K562 (cell line): Measurements from ENCODE around the gene C20orf96. TPM values are rescaled to one million over a fixed set of nuclear protein-coding genes. Genes with fewer than 3 reads are reported as not detected.

Experiments used
- CBX1 ChIP-seq: sonication (generic); IDR thresholded peaks from 2 replicates; pipeline ENCODE4 v1.6.1; 2016; ENCODE audit warnings: antibody characterized with exemption, low read depth, mild to moderate bottlenecking
- IRF2 ChIP-seq: sonication (generic); formaldehyde crosslinking; IDR thresholded peaks from 2 replicates; pipeline ENCODE4 v1.8.1; 2022; ENCODE audit warnings: mild to moderate bottlenecking, missing genetic modification reagents
- JUND ChIP-seq, 2 experiments: IDR thresholded peaks; 2 replicates in 1 of 2; 3 replicates in 1 of 2; pipeline ENCODE4 v1.6.1; 2011; ENCODE audit warnings: borderline replicate concordance in 2 of 2, low read depth in 2 of 2, low read length in 2 of 2, improper control_type of control experiment in 1 of 2, missing biosample characterization in 1 of 2, missing genetic modification characterization in 1 of 2, missing genetic modification reagents in 1 of 2
- LEF1 ChIP-seq: fragments of 450-650 bp; IDR thresholded peaks from 2 replicates; pipeline ENCODE4 v1.6.1; 2016; ENCODE audit warnings: mild to moderate bottlenecking
- MCM5 ChIP-seq: fragments of 450-650 bp; IDR thresholded peaks from 2 replicates; pipeline ENCODE4 v1.6.1; 2016; ENCODE audit warnings: low read depth
- SMARCC2 ChIP-seq: fragments of 450-650 bp; IDR thresholded peaks from 2 replicates; pipeline ENCODE4 v1.6.1; 2017; ENCODE audit warnings: antibody characterized with exemption, moderate library complexity, mild to moderate bottlenecking, low read depth
- STAT5B ChIP-seq: fragments of 250-450 bp; sonication (Bioruptor Pico); IDR thresholded peaks from 2 replicates; pipeline ENCODE4 v1.8.0; 2021; ENCODE audit warnings: mild to moderate bottlenecking, inconsistent platforms
- TRIM24 ChIP-seq, 2 experiments: fragments of 450-650 bp; IDR thresholded peaks; 2 replicates each; pipeline ENCODE4 v1.6.1; 2016
- XRCC5 ChIP-seq: fragments of 200-400 bp; formaldehyde crosslinking; IDR thresholded peaks from 2 replicates; pipeline ENCODE4 v1.6.1; 2017; ENCODE audit warnings: low read depth, mild to moderate bottlenecking, low read length
- ZBTB8A ChIP-seq: fragments of 450-650 bp; IDR thresholded peaks from 2 replicates; pipeline ENCODE4 v1.6.1; 2018; ENCODE audit warnings: mild to moderate bottlenecking, moderate library complexity; ENCODE audit not compliant: partially characterized antibody
- ZNF436 ChIP-seq: fragments of 250-450, 450-650 bp; sonication (Bioruptor Pico); formaldehyde crosslinking; IDR thresholded peaks from 2 replicates; pipeline ENCODE4 v1.7.0; 2020; ENCODE audit warnings: mild to moderate bottlenecking
- ZNF444 ChIP-seq: fragments of 250-450 bp; sonication (Bioruptor Pico); IDR thresholded peaks from 2 replicates; pipeline ENCODE4 v1.4.0; 2020; ENCODE audit warnings: mild to moderate bottlenecking, moderate library complexity
- polyA plus RNA-seq, 8 experiments: library from polyadenylated mRNA; depleted of rRNA in 4 of 8; stranded (reverse) in 5 of 8; unstranded in 3 of 8; fragments of >200 nt; fragmentation: Nextera tagmentation in 2 of 8; fragmentation: Illumina TruSeq in 1 of 8; extraction: Ambion mirVana in 2 of 8; extraction: Trizol in 1 of 8; gene quantifications; 2 replicates each; pipeline versions ENCODE4 v1.2.1 to v1.2.3, GENCODE V29; 2011 to 2014; ENCODE audit warnings: inconsistent platforms in 1 of 8, missing spikeins in 1 of 8
- total RNA-seq, 7 experiments: library from RNA; depleted of rRNA in 6 of 7; stranded (reverse); fragments of >200 nt in 6 of 7; fragmentation: Illumina TruSeq in 2 of 7; extraction: Trizol in 2 of 7; gene quantifications; 2 replicates each; pipeline versions ENCODE4 v1.2.1 to v1.2.3, GENCODE V29; 2011 to 2021; ENCODE audit warnings: low replicate concordance in 1 of 7
- TF ChIP-seq, protein P1 (sequence below): sonication (generic); formaldehyde crosslinking; IDR thresholded peaks from 2 replicates; pipeline ENCODE4 v1.8.0; 2023; ENCODE audit warnings: mild to moderate bottlenecking, missing genetic modification reagents
- TF ChIP-seq, protein P2 (sequence below): sonication (generic); formaldehyde crosslinking; IDR thresholded peaks from 2 replicates; pipeline ENCODE4 v1.8.1; 2022; ENCODE audit warnings: missing genetic modification reagents
- TF ChIP-seq, protein P3 (sequence below): fragments of 250-450 bp; sonication (Bioruptor Pico); IDR thresholded peaks from 2 replicates; pipeline ENCODE4 v1.8.0; 2022; ENCODE audit warnings: inconsistent platforms, mild to moderate bottlenecking, moderate library complexity, borderline replicate concordance
- TF ChIP-seq, protein P4 (sequence below): sonication (generic); formaldehyde crosslinking; IDR thresholded peaks from 2 replicates; pipeline ENCODE4 v1.9.0; 2022; ENCODE audit warnings: mild to moderate bottlenecking, missing genetic modification reagents
- TF ChIP-seq, protein P5 (sequence below), 3 experiments: IDR thresholded peaks in 2 of 3; conservative IDR thresholded peaks in 1 of 3; 2 replicates each; pipeline ENCODE4 v1.5.1; 2011 to 2012; ENCODE audit warnings: low read length in 3 of 3, mild to moderate bottlenecking in 3 of 3, control low read depth in 2 of 3, improper control_type of control experiment in 1 of 3, inconsistent platforms in 1 of 3, low read depth in 1 of 3, mixed read lengths in 1 of 3, moderate library complexity in 1 of 3; ENCODE audit not compliant: insufficient read depth in 2 of 3

Gene C20orf96
- total and polyA plus RNA-seq, 9 of the 15 experiments (the other 6 are each of a cell fraction or from before 2014, with no cell fraction given): 1.7 to 11.7 (median 4.2) TPM

DNA sequence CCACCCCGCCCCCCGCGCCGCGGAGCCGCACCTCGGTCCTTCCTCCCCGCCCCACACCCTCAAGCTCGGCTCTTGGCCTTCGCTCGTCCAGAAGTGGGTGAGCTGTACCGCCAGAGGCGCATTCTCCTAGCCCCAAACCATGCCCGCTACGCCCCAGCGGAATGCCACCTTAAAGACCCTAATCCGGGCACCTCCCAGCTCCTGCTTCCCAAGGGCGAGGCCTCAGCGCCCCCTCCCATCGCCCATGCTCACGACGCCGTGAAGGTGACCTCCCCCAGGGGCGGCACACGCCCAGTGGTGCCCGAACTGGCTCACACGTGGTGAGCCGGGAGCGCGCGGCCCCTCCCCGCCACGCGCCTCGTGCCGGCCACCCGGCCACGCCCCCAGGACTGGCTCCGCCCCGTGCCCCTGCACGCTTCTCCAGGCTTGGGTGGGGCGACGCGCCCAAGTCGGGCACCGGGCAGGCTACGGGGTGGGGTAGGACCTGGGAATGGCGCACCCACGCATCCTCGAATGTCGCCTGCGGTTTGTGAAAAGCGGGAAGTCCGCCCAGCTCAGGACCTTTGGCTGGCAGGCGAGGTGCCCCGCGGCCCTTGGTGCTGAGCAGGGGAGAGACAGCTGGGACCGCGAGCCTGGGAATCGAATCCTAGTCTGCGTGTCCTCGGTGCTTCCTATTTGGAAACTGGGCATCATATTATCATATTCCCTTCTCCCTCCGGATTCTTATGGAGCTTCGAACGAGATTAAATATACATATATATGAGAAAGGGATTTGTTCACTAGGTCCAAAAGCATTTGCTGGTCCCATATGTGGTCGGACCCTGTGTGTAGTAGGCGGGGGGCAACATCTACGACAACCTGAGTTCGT is 33.9 kb upstream of the C20orf96 start (continued):
- TF ChIP-seq, protein P1, sequence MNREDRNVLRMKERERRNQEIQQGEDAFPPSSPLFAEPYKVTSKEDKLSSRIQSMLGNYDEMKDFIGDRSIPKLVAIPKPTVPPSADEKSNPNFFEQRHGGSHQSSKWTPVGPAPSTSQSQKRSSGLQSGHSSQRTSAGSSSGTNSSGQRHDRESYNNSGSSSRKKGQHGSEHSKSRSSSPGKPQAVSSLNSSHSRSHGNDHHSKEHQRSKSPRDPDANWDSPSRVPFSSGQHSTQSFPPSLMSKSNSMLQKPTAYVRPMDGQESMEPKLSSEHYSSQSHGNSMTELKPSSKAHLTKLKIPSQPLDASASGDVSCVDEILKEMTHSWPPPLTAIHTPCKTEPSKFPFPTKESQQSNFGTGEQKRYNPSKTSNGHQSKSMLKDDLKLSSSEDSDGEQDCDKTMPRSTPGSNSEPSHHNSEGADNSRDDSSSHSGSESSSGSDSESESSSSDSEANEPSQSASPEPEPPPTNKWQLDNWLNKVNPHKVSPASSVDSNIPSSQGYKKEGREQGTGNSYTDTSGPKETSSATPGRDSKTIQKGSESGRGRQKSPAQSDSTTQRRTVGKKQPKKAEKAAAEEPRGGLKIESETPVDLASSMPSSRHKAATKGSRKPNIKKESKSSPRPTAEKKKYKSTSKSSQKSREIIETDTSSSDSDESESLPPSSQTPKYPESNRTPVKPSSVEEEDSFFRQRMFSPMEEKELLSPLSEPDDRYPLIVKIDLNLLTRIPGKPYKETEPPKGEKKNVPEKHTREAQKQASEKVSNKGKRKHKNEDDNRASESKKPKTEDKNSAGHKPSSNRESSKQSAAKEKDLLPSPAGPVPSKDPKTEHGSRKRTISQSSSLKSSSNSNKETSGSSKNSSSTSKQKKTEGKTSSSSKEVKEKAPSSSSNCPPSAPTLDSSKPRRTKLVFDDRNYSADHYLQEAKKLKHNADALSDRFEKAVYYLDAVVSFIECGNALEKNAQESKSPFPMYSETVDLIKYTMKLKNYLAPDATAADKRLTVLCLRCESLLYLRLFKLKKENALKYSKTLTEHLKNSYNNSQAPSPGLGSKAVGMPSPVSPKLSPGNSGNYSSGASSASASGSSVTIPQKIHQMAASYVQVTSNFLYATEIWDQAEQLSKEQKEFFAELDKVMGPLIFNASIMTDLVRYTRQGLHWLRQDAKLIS (CRISPR knock-in tag): peak; percentile 48; the same call in 1 of the 2 replicates
- TF ChIP-seq, protein P2, sequence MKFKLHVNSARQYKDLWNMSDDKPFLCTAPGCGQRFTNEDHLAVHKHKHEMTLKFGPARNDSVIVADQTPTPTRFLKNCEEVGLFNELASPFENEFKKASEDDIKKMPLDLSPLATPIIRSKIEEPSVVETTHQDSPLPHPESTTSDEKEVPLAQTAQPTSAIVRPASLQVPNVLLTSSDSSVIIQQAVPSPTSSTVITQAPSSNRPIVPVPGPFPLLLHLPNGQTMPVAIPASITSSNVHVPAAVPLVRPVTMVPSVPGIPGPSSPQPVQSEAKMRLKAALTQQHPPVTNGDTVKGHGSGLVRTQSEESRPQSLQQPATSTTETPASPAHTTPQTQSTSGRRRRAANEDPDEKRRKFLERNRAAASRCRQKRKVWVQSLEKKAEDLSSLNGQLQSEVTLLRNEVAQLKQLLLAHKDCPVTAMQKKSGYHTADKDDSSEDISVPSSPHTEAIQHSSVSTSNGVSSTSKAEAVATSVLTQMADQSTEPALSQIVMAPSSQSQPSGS (CRISPR knock-in tag): 0 out of 2 replicates have a peak, but pooled peaks have one; percentile 58
- TF ChIP-seq LEF1 (peak; percentile 15; the same call in 1 of the 2 replicates), ZNF444 (CRISPR knock-in tag) (no peak), JUND (IDR thresholded peaks at IDR 0.05; ENCODE audit: borderline replicate concordance, low read depth, low read length) (0 out of 2 replicates have a peak, but pooled peaks have one; percentile 27), JUND (tag; IDR thresholded peaks at IDR 0.05; ENCODE audit: borderline replicate concordance, low read depth, low read length) (no peak), MCM5 (no peak), ZBTB8A (no peak), ZNF436 (CRISPR knock-in tag) (no peak), CBX1 (no peak; the same call in 1 of the 2 replicates), IRF2 (CRISPR knock-in tag) (peak; percentile 71; the same call in 1 of the 2 replicates), TRIM24 (IDR thresholded peaks at IDR 0.05) (peak in 1 of 2 experiments; percentile 29; a peak in 1 of 4 replicates), SMARCC2 (no peak), XRCC5 (0 out of 2 replicates have a peak, but pooled peaks have one; percentile 60), STAT5B (CRISPR knock-in tag) (no peak)
- TF ChIP-seq, protein P3, sequence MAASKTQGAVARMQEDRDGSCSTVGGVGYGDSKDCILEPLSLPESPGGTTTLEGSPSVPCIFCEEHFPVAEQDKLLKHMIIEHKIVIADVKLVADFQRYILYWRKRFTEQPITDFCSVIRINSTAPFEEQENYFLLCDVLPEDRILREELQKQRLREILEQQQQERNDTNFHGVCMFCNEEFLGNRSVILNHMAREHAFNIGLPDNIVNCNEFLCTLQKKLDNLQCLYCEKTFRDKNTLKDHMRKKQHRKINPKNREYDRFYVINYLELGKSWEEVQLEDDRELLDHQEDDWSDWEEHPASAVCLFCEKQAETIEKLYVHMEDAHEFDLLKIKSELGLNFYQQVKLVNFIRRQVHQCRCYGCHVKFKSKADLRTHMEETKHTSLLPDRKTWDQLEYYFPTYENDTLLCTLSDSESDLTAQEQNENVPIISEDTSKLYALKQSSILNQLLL (CRISPR knock-in tag): no peak
- TF ChIP-seq, protein P4, sequence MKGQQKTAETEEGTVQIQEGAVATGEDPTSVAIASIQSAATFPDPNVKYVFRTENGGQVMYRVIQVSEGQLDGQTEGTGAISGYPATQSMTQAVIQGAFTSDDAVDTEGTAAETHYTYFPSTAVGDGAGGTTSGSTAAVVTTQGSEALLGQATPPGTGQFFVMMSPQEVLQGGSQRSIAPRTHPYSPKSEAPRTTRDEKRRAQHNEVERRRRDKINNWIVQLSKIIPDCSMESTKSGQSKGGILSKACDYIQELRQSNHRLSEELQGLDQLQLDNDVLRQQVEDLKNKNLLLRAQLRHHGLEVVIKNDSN: peak; percentile 87
- TF ChIP-seq, protein P5, sequence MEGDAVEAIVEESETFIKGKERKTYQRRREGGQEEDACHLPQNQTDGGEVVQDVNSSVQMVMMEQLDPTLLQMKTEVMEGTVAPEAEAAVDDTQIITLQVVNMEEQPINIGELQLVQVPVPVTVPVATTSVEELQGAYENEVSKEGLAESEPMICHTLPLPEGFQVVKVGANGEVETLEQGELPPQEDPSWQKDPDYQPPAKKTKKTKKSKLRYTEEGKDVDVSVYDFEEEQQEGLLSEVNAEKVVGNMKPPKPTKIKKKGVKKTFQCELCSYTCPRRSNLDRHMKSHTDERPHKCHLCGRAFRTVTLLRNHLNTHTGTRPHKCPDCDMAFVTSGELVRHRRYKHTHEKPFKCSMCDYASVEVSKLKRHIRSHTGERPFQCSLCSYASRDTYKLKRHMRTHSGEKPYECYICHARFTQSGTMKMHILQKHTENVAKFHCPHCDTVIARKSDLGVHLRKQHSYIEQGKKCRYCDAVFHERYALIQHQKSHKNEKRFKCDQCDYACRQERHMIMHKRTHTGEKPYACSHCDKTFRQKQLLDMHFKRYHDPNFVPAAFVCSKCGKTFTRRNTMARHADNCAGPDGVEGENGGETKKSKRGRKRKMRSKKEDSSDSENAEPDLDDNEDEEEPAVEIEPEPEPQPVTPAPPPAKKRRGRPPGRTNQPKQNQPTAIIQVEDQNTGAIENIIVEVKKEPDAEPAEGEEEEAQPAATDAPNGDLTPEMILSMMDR (IDR thresholded peaks at IDR 0.05 in 2 of 3, conservative IDR thresholded peaks at IDR 0.05 in 1 of 3; ENCODE audit: insufficient read depth in 2 of 3, low read depth in 1 of 3, low read length in 3 of 3): peak; percentile 1 to 24 (median 16); a peak in 1 of 6 replicates
